Natural killer cell (primary cell): Measurements from ENCODE around the gene HOXA5. TPM values are rescaled to one million over a fixed set of nuclear protein-coding genes. Genes with fewer than 3 reads are reported as not detected.
A peak's percentile ranks its signal among the peaks of the same experiment; 100 is the strongest.

Experiments used
- ATAC-seq, 3 donors: fragments of 150-1000 bp in 2 of 3; fragments of 200-7000 bp in 1 of 3; cut with Tn5 transposase; 1 replicate in 1 of 3; 2 replicates in 2 of 3; pipeline ENCODE4 v1.10.0; 2021; ENCODE audit warnings: mild to moderate bottlenecking in 2 of 3, moderate library complexity in 2 of 3
- DNase-seq, 2 donors: peaks; one replicate each; pipeline versions ENCODE4 v3.0.0 to v3.0.0-alpha.2; 2013 to 2021; ENCODE audit warnings: mixed read lengths in 1 of 2
- H3K27ac ChIP-seq: one replicate; pipeline ENCODE4 v1.5.1; 2013; ENCODE audit warnings: mild to moderate bottlenecking, low read length
- H3K27me3 ChIP-seq: one replicate; pipeline ENCODE4 v1.6.1; 2013; ENCODE audit warnings: low read length; ENCODE audit not compliant: control insufficient read depth, insufficient read depth
- H3K36me3 ChIP-seq: one replicate; pipeline ENCODE4 v1.6.1; 2013; ENCODE audit warnings: low read length; ENCODE audit not compliant: control insufficient read depth, insufficient read depth
- H3K4me1 ChIP-seq: one replicate; pipeline ENCODE4 v1.6.1; 2013; ENCODE audit warnings: low read length; ENCODE audit not compliant: control insufficient read depth, insufficient read depth
- H3K4me3 ChIP-seq: one replicate; pipeline ENCODE4 v1.5.1; 2013; ENCODE audit warnings: low read length
- H3K9me3 ChIP-seq: one replicate; pipeline ENCODE4 v1.6.1; 2013; ENCODE audit warnings: low read length; ENCODE audit not compliant: control insufficient read depth, insufficient read depth
- H3K27ac Mint-ChIP-seq, 2 donors: one replicate each; pipeline ENCODE4 v1.8.0; 2022; ENCODE audit warnings: mild to moderate bottlenecking in 2 of 2, mixed read lengths in 2 of 2, moderate library complexity in 1 of 2
- H3K27me3 Mint-ChIP-seq, 2 donors: one replicate each; pipeline ENCODE4 v1.8.0; 2022; ENCODE audit warnings: low read depth in 2 of 2, mixed read lengths in 2 of 2
- H3K36me3 Mint-ChIP-seq: one replicate; pipeline ENCODE4 v1.8.0; 2022; ENCODE audit warnings: mixed read lengths
- H3K4me1 Mint-ChIP-seq, 2 donors: one replicate each; pipeline ENCODE4 v1.8.0; 2022; ENCODE audit warnings: mixed read lengths in 2 of 2
- H3K4me3 Mint-ChIP-seq: one replicate; pipeline ENCODE4 v1.8.0; 2022; ENCODE audit warnings: mild to moderate bottlenecking, moderate library complexity, mixed read lengths
- H3K9me3 Mint-ChIP-seq, 2 donors: one replicate each; pipeline ENCODE4 v1.8.0; 2022; ENCODE audit warnings: mixed read lengths in 2 of 2
- CTCF ChIP-seq: fragments of 200-600 bp; IDR thresholded peaks from one replicate; pipeline ENCODE4 v1.8.0; 2022; ENCODE audit warnings: antibody characterized with exemption
- WGBS: methylation state at CpG from one replicate; pipeline ENCODE4 v1.1.7; 2013; ENCODE audit warnings: missing lambda C conversion rate; ENCODE audit not compliant: insufficient coverage; 5-methylcytosine and 5-hydroxymethylcytosine counted together
- intact Hi-C: fragments of 100-400 bp; cut with micrococcal nuclease; formaldehyde crosslinking; loops from one replicate; pipeline ENCODE4 v1.14.2; 2022
- total RNA-seq, 4 donors: library from RNA; stranded (reverse); fragments of 120-200 nt in 1 of 4; gene quantifications; one replicate each; pipeline versions ENCODE4 v1.2.3 to v1.2.4, GENCODE V29; 2013 to 2022

The HOXA5 gene
- total RNA-seq, 3 donors from 2014 or later (not counting 1 experiment from before 2014, with no cell fraction given), result 0.29 to 13.0 (median 0.52) TPM

GRCh38 chr7:27176962-27177794, 33.7 kb upstream of the HOXA5 start:
- TF ChIP-seq CTCF, result no peak
- H3K9me3 ChIP-seq, result no peaks in the 10 kb centered on the region
- ATAC-seq, result no peak
- no peak overlapping the region for H3K27ac ChIP-seq
- Mint-ChIP-seq H3K9me3 (no peaks in the 10 kb centered on the region), H3K27ac (no peak overlapping the region), H3K4me1 (peaks cover 11 to 22% of the 10 kb centered on the region in 2 donors), H3K4me3 (no peak overlapping the region), H3K27me3 (peaks cover 44 to 56% of the 10 kb centered on the region in 2 donors), H3K36me3 (peaks cover 9% of the 10 kb centered on the region)
- no peaks in the 10 kb centered on the region for H3K36me3 ChIP-seq
- peaks cover 63% of the 10 kb centered on the region for H3K27me3 ChIP-seq
- H3K4me3 ChIP-seq, result no peak overlapping the region
- intact Hi-C loops, result no loop called here
- peaks cover 28% of the 10 kb centered on the region for H3K4me1 ChIP-seq
- WGBS, result 93% methylated on average over 22 of the region's 22 CpGs
- DNase-seq, result peak in 1 of 2 donors; percentile 11

GRCh38 chr7:27176524-27176845, 33.0 kb upstream of the HOXA5 start:
- 73% methylated on average over 3 of the region's 3 CpGs for WGBS
- peaks cover 35% of the 10 kb centered on the region for H3K4me1 ChIP-seq
- intact Hi-C loops, result no loop called here
- Mint-ChIP-seq H3K27me3 (peaks cover 49 to 57% of the 10 kb centered on the region in 2 donors), H3K9me3 (no peaks in the 10 kb centered on the region), H3K4me1 (peaks cover 18 to 29% of the 10 kb centered on the region in 2 donors), H3K4me3 (no peak overlapping the region), H3K27ac (no peak overlapping the region), H3K36me3 (peaks cover 16% of the 10 kb centered on the region)
- H3K27ac ChIP-seq, result no peak overlapping the region
- no peak overlapping the region for H3K4me3 ChIP-seq
- ATAC-seq (no peak), DNase-seq (no peak)
- TF ChIP-seq CTCF, result no peak
- no peaks in the 10 kb centered on the region for H3K9me3 ChIP-seq
- peaks cover 65% of the 10 kb centered on the region for H3K27me3 ChIP-seq
- no peaks in the 10 kb centered on the region for H3K36me3 ChIP-seq

- 96% methylated on average over 40 of the region's 40 CpGs for WGBS
- peaks cover 68% of the 10 kb centered on the region for H3K27me3 ChIP-seq
- H3K9me3 ChIP-seq, result no peaks in the 10 kb centered on the region
- H3K4me3 ChIP-seq, result no peak overlapping the region
- H3K36me3 ChIP-seq, result no peaks in the 10 kb centered on the region
- Mint-ChIP-seq H3K9me3 (no peaks in the 10 kb centered on the region), H3K27me3 (peaks cover 49 to 59% of the 10 kb centered on the region in 2 donors), H3K27ac (no peak overlapping the region), H3K4me3 (no peak overlapping the region), H3K4me1 (peaks cover 24 to 32% of the 10 kb centered on the region in 2 donors), H3K36me3 (peaks cover 20% of the 10 kb centered on the region)
- no peak overlapping the region for H3K27ac ChIP-seq
- peaks cover 40% of the 10 kb centered on the region for H3K4me1 ChIP-seq
- no peak for TF ChIP-seq CTCF
- intact Hi-C loops, result no loop called here
- ATAC-seq, result no peak
- peak in 1 of 2 donors; percentile 13 for DNase-seq
Observed at GRCh38 chr7:27175626-27176523, 32.4 kb upstream of the HOXA5 start.
